Neural cell (in vitro differentiated cells): ENCODE results near the gene RNU6-9.

Experiments
- EZH2 ChIP-seq: fragments of 200-600, 300-800 bp; shearing (Covaris generic), sonication (generic); IDR thresholded peaks from 2 replicates; pipeline ENCODE4 v1.6.1; 2014; ENCODE audit warnings: antibody characterized with exemption, low read length, borderline replicate concordance, mild to moderate bottlenecking; ENCODE audit not compliant: insufficient read depth, poor library complexity, severe bottlenecking
- TF ChIP-seq, protein P1 (sequence below): fragments of 450-650 bp; IDR thresholded peaks from 2 replicates; pipeline ENCODE4 v1.5.1; 2014; ENCODE audit warnings: antibody characterized with exemption, mild to moderate bottlenecking, moderate library complexity; ENCODE audit not compliant: poor library complexity, severe bottlenecking

DNA sequence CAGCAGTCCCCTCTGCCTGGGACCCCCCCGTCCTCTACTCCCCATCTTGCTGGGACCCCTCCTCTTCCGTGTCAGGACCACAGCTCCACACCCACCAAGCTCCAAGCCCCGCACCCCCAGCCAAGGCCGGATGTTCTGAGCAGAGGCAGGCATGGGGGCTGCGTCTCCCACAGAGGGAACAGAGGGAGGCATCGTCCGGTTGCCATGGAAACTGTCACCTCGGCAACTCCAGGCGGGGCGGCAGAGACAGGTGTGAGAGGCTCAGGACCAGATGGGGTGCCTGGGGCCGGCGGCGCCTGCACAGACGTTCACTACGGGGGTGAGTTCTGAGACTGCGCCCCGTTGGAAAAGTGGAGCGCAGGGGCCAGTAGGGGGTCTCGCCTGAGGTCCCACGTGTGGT, 5.4 kb downstream of the RNU6-9 start:
- TF ChIP-seq, protein P1, sequence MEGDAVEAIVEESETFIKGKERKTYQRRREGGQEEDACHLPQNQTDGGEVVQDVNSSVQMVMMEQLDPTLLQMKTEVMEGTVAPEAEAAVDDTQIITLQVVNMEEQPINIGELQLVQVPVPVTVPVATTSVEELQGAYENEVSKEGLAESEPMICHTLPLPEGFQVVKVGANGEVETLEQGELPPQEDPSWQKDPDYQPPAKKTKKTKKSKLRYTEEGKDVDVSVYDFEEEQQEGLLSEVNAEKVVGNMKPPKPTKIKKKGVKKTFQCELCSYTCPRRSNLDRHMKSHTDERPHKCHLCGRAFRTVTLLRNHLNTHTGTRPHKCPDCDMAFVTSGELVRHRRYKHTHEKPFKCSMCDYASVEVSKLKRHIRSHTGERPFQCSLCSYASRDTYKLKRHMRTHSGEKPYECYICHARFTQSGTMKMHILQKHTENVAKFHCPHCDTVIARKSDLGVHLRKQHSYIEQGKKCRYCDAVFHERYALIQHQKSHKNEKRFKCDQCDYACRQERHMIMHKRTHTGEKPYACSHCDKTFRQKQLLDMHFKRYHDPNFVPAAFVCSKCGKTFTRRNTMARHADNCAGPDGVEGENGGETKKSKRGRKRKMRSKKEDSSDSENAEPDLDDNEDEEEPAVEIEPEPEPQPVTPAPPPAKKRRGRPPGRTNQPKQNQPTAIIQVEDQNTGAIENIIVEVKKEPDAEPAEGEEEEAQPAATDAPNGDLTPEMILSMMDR, result no peak
- no peak for TF ChIP-seq EZH2
